Smooth muscle cell of the coronary artery (primary cell): Measurements from ENCODE around the gene PCDHGB7. TPM values are rescaled to one million over a fixed set of nuclear protein-coding genes. Genes with fewer than 3 reads are reported as not detected.

Experiments
- total RNA-seq: library from RNA; depleted of rRNA; stranded (reverse); fragments of >200 nt; gene quantifications from 2 replicates; pipeline ENCODE4 v1.2.3, GENCODE V29; 2014; ENCODE audit warnings: low replicate concordance

The PCDHGB7 gene
- total RNA-seq, 1 donor from 2014 or later = 7.3 TPM

Other genes starting within 250 kb of the PCDHGB7 start
- 0.30 and 0.47 TPM in 2 replicates for gene PCDHB7, start 245.0 kb upstream of the PCDHGB7 start, total RNA-seq
- gene PCDHB8, start 239.9 kb upstream of the PCDHGB7 start, total RNA-seq = 0.23 and 0.35 TPM in 2 replicates
- 0.23 and 0.70 TPM in 2 replicates for gene PCDHB16, start 235.3 kb upstream of the PCDHGB7 start, total RNA-seq
- 0.12 and 0.30 TPM in 2 replicates for gene PCDHB9, start 230.5 kb upstream of the PCDHGB7 start, total RNA-seq
- 0.59 and 0.68 TPM in 2 replicates for gene PCDHB10, start 225.3 kb upstream of the PCDHGB7 start, total RNA-seq
- gene PCDHB11, start 218.1 kb upstream of the PCDHGB7 start, total RNA-seq = 0.38 and 0.70 TPM in 2 replicates
- gene PCDHB12, start 209.0 kb upstream of the PCDHGB7 start, total RNA-seq = 0.15 and 0.23 TPM in 2 replicates
- gene PCDHB13, start 203.8 kb upstream of the PCDHGB7 start, total RNA-seq = 0.59 and 0.75 TPM in 2 replicates
- 0.59 and 2.1 TPM in 2 replicates for gene PCDHB14, start 194.3 kb upstream of the PCDHGB7 start, total RNA-seq
- 0.70 and 1.2 TPM in 2 replicates for gene PCDHB15, start 172.3 kb upstream of the PCDHGB7 start, total RNA-seq
- gene SLC25A2, start 113.6 kb upstream of the PCDHGB7 start, total RNA-seq = 0.23 TPM in 1 of 2 replicates, not detected in the other
- gene TAF7, start 96.9 kb upstream of the PCDHGB7 start, total RNA-seq = 69.5 and 80.4 TPM in 2 replicates
- 0.75 and 1.3 TPM in 2 replicates for gene PCDHGA1, start 87.2 kb upstream of the PCDHGB7 start, total RNA-seq
- 1.2 and 1.7 TPM in 2 replicates for gene PCDHGA2, start 78.9 kb upstream of the PCDHGB7 start, total RNA-seq
- 0.23 and 0.98 TPM in 2 replicates for gene PCDHGA3, start 73.8 kb upstream of the PCDHGB7 start, total RNA-seq
- 1.5 and 2.4 TPM in 2 replicates for gene PCDHGB1, start 67.6 kb upstream of the PCDHGB7 start, total RNA-seq
- gene PCDHGA4, start 62.7 kb upstream of the PCDHGB7 start, total RNA-seq = 3.2 and 4.4 TPM in 2 replicates
- 1.6 and 2.0 TPM in 2 replicates for gene PCDHGB2, start 57.7 kb upstream of the PCDHGB7 start, total RNA-seq
- 0.98 and 1.3 TPM in 2 replicates for gene PCDHGA5, start 53.5 kb upstream of the PCDHGB7 start, total RNA-seq
- 3.5 and 5.6 TPM in 2 replicates for gene PCDHGB3, start 47.4 kb upstream of the PCDHGB7 start, total RNA-seq
- 2.2 and 2.3 TPM in 2 replicates for gene PCDHGA6, start 43.8 kb upstream of the PCDHGB7 start, total RNA-seq
- gene PCDHGA7, start 34.9 kb upstream of the PCDHGB7 start, total RNA-seq = 2.3 and 2.8 TPM in 2 replicates
- gene PCDHGB4, start 30.0 kb upstream of the PCDHGB7 start, total RNA-seq = 22.8 and 23.2 TPM in 2 replicates
- gene PCDHGA8, start 25.0 kb upstream of the PCDHGB7 start, total RNA-seq = 2.0 and 4.0 TPM in 2 replicates
- gene PCDHGB5, start 19.7 kb upstream of the PCDHGB7 start, total RNA-seq = 11.5 and 16.9 TPM in 2 replicates
- 1.7 and 2.8 TPM in 2 replicates for gene PCDHGA9, start 14.9 kb upstream of the PCDHGB7 start, total RNA-seq
- gene PCDHGB6, start 9.7 kb upstream of the PCDHGB7 start, total RNA-seq = 1.9 and 3.5 TPM in 2 replicates
- gene PCDHGA10, start 4.7 kb upstream of the PCDHGB7 start, total RNA-seq = 2.6 and 4.2 TPM in 2 replicates
- gene PCDHGA11, start 3.4 kb downstream of the PCDHGB7 start, total RNA-seq = 4.7 and 7.1 TPM in 2 replicates
- gene PCDHGA12, start 12.8 kb downstream of the PCDHGB7 start, total RNA-seq = 5.8 and 9.9 TPM in 2 replicates
- 29.7 and 39.8 TPM in 2 replicates for gene PCDHGC3, start 58.3 kb downstream of the PCDHGB7 start, total RNA-seq
- gene PCDHGC4, start 67.4 kb downstream of the PCDHGB7 start, total RNA-seq = 0.90 and 2.5 TPM in 2 replicates
- 1.4 and 1.8 TPM in 2 replicates for gene PCDHGC5, start 71.4 kb downstream of the PCDHGB7 start, total RNA-seq
- gene DIAPH1, start 201.3 kb downstream of the PCDHGB7 start, total RNA-seq = 16.0 and 23.2 TPM in 2 replicates
- gene HDAC3, start 219.2 kb downstream of the PCDHGB7 start, total RNA-seq = 55.3 and 60.4 TPM in 2 replicates
- gene RELL2, start 219.3 kb downstream of the PCDHGB7 start, total RNA-seq = 1.9 and 3.6 TPM in 2 replicates
- gene FCHSD1, start 233.7 kb downstream of the PCDHGB7 start, total RNA-seq = 23.0 and 24.2 TPM in 2 replicates